Jurkat, Clone E6-1 (cell line): Measurements from ENCODE around the gene NEUROD2.
"Not testable (repeated sequence)": the region's sequence is repeated elsewhere in the genome, so short reads cannot be mapped to it uniquely, and the experiment has no call there.

ENCODE experiments used
- DNase-seq: peaks from one replicate; pipeline ENCODE4 v3.0.0-alpha.2; 2011; ENCODE audit warnings: low read depth, low spot score
- H3K4me3 ChIP-seq: 2 replicates; pipeline ENCODE4 v1.5.1; 2011; ENCODE audit warnings: mild to moderate bottlenecking, low read length, control low read depth, moderate library complexity

The NEUROD2 gene

DNA sequence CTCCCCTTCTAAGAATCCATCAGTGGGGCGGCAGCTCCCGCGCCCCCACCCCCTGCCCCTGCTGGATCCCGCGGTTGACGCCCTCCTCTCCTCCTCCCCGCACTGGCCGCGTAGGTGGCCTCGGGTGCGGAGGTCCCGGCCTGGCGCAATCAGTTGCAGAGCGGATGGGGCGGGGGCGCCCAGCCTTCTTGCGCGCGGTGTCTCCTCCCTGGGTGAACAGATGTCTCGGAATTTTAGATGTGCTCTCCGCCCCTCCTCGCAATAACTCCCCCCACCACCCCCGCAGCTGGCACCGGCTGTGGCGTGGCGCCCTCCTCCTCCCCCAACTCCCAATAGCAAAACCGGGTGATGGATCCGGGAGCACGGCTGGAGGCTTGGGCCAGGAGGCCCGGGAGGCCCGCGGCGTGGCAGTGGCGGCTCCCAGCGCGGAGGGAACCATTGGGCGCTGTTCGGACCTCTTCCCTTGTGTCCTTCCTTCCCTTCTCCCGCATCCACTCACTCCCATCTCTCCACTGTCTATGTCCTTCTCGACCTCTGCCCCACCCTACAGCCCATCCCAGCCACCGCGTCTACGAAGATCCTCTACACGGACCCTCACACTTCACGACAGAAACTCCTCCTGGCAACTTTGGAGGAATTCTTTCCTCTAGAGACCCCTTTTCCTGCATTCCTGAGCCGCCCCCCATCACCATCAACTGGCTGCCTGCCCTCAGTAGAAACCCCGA, 11.0 kb downstream of the NEUROD2 start:
- DNase-seq: no peak
- H3K4me3 ChIP-seq: no peak overlapping the region

DNA sequence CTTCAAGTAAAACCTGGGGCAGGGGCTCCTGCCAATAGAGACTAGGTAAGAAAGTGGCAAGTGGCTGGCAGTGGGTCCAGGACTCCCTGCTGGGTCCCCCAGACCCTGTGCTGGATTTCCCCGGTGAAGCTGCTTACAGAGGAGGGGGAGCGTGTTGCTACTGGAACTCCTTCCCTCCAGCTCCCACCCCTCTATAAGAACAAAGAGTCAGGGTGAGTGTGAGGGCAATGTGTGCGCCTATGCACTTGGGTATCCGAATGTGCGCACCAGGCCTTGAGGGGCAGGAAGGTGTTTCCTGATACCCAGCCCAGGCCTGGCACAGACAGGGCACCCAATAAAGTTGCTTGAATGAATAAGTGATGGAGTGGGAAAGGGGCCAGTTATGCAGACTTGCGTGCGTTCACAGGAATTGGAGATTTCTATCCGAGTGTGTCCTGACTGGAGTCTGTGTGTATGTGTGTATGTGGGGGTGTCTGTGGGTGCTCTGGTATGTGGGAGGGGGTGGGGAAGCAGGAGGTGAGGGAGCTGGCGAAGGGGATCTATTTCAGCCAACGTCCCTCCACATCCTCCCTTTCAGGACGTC, 11.7 kb downstream of the NEUROD2 start:
- H3K4me3 ChIP-seq: no peak overlapping the region
- DNase-seq: no peak

DNA sequence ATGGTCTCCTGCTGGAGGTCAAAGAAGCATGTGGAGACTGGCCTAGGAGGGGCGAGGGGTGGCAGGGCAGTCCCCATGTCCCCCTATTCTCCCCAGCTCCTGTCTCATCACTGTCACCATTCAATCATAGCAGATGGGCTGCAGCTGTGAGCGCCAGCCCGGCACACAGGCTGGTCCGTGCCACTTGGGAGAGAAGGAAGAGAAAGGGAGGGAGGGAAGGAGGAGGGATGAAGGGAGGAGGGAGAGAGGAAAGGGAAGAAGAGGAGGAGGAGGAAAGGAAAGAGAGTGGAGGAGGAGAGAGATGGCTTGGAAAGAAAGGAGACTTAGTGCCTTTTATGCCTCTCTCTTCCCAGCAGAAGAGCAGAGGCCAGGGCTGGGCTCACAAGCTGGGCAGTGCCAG, 12.4 kb downstream of the NEUROD2 start:
- H3K4me3 ChIP-seq: no peak overlapping the region
- DNase-seq: no peak

DNA sequence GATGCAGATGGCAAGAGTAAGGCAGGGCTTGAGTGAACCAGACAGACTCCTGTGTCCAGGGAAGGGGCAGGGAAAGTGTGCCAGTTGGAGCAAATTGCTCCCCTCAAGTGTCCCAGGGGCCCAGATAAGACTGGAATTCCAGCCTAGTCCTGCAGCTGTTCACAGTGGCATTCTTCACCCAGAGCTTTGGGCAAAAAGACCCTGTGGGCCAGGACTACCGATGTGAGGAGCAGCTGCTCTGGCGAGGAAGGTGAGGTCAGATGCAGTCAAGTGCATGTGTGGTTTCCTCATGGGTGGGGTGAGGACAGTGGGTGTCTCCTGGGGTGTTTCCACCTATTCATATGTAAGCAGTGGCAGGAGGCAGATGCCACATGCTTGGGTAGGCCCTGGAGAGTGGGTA, 14.3 kb downstream of the NEUROD2 start:
- no peak overlapping the region for H3K4me3 ChIP-seq
- DNase-seq: no peak

DNA sequence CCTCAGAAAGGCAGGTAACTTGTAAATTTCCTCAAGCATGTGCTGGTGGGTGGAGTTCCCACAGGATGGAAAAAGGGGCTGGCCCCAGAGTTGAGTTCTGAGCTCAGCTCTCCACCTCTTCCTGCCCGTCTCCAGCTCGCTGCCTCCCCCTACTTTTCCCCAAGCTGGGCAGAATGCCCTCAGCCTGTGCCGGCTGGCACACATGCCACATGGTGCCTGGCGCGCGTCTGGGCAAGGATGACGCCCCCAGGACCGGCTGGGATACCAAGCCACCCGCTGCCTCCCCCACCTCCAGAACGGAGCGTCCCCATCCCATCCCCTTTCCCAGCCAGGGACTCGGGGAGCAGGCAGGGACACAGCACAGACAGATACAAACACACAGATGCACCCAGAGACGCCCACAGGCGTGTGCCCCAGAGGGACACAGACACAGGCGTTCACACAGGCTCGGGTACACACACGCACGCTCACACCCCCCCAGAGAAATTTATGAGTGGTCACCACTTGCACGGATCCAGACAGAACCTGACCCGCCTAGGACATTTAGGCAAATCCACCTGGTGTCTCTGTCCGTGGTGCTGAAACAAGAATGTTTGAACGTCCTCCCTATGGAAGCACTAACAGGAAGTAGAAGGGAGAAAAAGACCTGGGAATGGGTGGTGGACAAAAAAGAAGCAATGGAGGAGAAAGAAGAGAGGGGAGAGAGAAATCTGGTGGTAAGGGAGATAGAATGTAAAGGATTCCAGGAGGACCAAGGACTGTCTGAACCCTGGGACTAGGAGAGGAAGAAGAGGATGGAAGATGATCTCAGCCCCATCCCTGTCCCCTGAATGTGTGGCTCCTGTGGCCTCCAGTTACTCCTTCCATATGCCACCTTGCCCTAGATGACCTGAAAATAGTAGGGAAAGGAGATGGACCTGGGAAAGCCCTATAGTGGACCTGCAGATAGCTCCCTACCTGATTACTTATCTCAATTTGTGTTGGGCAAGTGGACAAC, 15.5 kb downstream of the NEUROD2 start:
- peak; percentile 40 for DNase-seq
- H3K4me3 ChIP-seq: no peak overlapping the region

DNA sequence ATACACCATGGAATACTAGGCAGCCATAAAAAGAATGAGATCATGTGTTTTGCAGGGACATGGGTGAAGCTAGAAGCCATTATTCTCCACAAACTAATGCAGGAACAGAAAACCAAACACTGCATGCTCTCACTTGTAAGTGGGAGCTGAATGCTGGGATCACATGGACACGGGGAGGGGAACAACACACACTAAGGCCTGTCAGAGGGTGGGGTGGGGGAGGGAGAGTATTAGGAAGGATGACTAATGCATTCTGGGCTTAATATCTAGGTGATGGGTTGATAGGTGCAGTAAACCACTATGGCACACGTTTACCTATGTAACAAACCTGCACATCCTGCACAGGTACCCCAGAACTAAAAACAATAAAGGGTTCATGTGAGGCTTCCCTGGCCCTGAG, 17.5 kb downstream of the NEUROD2 start:
- not testable (repeated sequence) for H3K4me3 ChIP-seq, DNase-seq

DNA sequence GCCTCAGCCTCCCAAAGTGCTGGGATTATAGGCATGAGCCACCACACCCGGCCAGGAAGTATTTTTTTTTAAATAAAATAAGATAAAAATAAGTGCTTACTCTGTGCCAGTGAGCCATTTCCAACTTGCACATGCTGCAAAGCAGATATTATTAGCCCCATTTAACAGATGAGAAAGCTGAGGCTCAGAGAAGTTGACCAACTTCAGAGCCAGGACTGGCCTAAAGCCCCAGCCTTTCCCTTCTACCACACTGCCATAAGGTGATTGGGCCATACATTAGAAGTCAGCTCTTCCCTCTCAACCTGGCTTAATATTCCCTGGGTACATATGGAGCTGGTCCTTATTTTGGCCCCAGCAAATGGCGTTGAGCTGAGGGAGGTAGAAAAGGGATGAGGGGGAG, 25.1 kb downstream of the NEUROD2 start:
- no peak overlapping the region for H3K4me3 ChIP-seq
- DNase-seq: no peak

DNA sequence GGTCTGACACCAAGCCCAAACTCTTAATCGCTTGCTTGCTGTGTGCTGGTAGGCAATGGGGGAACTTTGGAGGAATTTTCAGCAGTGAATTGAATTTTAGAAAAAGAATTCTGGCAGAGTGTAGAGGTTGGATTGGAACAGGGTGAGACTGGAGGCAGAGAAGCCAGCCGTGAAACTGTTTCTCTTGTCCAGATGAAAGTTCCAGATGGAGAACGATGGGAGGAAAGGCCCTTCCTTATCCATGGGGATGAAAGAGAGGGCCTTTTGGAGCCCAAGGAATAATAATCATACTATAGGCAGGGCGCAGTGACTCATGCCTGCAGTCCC, 26.0 kb downstream of the NEUROD2 start:
- DNase-seq: no peak

DNA sequence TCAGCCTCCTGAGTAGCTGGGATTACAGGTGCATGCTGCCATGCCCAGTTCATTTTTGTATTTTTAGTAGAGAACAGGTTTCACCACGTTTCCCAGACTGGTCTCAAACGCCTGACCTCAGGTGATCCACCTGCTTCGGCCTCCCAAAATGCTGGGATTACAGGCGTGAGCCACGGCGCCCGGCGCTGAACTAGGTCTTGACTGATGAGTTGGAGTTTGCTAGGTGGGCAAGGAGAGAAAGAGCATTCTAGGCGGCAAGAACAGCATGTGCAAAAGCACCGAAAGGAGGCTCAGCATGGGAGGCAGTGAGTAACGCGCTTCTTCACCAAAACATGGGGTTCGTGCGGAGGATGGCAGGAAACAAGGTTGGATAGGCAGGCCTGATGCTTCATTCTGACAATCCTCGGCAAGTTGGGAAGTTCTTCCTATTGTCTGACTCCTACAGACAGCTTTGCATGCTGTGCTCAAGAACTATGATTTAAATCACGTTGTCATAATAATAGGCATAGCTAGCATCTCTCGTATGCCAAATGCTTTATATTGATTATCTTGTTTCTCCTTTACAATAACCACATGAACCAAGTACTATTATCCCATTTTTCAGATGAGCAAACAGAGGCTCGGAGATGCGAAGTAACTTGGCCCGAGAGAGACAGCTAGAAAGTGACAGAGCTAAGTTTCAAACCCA, 26.5 kb downstream of the NEUROD2 start:
- no peak for DNase-seq
- H3K4me3 ChIP-seq: no peak overlapping the region

More for the DNA sequence above, 26.0 kb downstream of the NEUROD2 start:
- no peak overlapping the region for H3K4me3 ChIP-seq

DNA sequence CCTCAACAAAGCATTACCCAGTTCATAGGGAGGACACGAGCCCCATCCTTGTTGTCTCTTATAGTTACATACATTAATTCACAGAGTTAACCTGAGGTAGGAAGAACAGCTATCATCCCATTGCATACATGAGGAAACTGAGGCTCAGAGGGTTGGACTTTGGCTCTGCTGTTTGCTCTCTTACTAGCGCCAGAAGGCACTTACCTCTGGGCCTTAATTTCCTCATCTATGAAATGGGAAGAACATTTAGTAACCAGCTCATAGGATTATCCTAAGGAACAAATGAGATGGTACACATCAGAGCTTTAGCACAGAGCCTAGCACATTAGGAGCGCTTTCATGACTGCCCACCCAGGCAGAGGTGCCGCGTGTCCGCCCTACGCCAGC, 27.6 kb downstream of the NEUROD2 start:
- H3K4me3 ChIP-seq: no peak overlapping the region

DNA sequence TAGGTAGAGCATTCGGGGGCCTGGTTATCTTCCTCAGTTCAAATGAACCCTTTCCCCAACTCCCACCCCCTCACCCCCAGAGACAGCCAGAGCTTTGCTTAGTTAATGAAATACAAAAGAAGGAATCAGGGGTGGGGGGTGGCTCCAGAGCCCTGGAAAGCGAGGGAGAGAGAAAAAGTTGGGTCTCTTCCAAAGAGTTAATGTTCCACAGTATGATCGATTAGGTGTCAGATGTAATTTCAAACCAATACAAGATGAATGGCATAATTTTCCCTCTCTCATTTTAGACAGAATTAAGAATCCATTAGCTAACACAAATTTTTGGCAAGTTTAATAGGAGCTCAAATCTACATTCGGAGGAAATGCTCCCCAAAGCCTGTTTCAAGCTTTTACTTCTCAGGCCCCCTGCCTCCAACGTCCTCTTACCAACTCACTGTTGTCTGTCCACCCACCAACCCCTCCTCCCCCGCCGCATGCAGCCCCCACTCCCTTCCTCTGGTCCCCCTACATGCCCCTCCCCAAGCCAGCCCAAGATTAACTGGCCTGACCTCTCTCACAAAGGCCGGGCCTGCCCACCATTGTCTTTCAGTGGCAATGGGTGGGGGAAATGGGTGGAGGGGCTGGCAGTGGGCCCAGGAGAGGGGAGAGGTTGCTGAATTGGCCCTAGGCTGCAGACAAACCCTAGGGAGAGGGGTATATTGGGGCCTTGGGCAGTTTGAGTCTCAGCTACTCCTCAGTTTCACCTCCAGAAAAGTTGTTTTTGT, 28.2 kb downstream of the NEUROD2 start:
- no peak for DNase-seq
- no peak overlapping the region for H3K4me3 ChIP-seq

More for the DNA sequence above, 27.6 kb downstream of the NEUROD2 start:
- DNase-seq: no peak

DNA sequence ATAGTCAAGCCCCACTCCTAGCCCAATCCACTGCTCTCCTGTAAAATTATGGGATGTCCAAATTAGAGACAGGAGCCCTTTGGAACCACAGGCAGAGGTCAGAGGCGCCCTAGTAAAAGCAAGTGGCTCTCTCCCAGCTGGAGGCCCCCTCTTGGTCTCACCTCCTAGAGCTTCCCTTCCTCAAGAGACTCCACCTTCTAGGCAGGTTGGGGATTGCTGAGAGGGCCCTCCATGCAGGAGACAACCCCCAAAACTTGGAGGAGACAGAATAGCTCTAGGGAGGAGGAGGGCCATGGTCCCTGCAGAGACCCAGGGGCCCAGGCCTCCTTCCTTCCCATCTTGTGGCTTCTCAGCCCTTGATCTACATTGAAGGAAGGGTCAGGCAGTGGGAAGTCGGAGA, 29.4 kb downstream of the NEUROD2 start:
- no peak for DNase-seq
- no peak overlapping the region for H3K4me3 ChIP-seq

DNA sequence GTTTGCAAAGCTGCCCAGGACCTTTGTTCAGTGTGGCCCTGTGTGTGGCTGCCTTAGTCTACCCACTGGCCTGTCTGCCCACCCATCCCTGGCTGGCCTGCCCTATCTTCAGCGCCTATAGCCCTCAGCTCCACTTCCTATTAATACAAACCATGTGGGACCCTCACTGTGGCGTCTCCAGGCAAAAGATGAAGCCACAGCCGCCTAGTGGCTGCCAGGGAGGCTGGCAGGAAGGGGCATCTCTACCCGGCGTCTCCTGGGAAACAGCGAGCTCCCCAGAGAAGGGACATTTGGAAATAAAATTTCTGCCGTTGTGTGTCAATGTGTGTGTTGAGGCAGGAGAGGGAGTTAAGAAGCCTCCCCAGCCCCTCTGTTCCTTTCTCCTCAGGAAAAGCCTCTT, 31.5 kb downstream of the NEUROD2 start:
- no peak overlapping the region for H3K4me3 ChIP-seq
- DNase-seq: peak; percentile 15

DNA sequence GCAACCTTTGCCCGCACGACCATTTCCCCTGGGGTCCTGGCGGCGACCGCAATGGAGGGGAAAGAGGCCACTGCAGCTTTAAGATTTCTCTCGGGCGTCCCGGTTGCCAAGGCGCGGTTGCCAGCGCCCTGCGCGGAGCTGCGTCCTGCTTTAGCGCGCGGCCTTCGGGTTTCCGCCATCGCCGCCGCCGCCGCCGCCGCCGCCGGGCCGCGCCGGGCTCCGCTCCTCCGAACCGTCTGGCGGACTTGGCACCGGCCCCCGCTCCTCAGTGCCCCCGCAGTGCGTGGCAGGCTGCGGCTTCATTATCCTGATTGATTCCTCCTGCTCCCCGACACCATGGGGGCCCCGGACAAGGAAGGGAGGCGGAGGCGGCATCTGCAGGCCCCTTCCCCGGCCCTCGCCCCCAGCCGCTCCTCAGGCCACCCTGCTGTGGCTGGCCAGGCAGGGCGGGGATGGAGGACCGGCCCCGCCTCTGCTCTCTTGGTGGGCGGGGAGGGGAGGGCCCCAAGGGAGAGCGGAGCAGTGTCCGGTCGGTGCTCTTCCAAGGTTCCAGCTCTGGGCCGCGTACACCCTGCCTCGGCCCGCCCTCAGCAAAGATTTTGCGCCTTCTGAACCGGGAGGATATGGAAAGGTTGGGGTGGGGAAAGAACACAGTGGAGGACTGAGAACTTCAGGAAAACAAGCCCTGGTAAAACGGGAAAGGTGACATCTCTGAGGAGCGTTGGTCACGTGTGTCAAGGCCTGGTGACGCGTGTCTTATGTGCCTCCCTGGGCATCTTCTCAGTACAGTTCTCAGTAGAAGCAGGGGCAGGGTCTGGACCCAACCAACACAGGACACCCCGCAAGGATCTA, 34.0 kb downstream of the NEUROD2 start:
- H3K4me3 ChIP-seq: peak overlapping the region; percentile 54
- peak; percentile 12 for DNase-seq

DNA sequence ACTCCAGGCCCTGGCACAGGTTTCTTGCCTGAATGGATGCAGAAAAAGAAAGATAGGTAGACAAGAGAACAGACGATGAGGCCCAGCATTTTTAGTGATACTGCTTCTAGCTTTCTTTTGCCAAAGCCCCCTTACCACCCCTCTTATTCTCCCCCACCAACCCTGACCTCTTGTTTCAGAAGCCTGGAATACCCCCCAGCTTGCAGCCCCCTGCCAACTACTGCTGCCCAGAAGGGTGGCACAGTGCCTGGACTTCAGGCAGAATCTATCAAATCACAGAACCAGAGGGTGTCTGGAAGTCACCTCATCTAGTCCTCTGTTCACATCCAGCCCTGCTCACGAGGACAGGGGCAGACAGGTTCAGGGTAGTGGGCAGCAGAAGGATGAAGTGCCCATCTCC, 35.6 kb downstream of the NEUROD2 start:
- H3K4me3 ChIP-seq: no peak overlapping the region
- DNase-seq: no peak

DNA sequence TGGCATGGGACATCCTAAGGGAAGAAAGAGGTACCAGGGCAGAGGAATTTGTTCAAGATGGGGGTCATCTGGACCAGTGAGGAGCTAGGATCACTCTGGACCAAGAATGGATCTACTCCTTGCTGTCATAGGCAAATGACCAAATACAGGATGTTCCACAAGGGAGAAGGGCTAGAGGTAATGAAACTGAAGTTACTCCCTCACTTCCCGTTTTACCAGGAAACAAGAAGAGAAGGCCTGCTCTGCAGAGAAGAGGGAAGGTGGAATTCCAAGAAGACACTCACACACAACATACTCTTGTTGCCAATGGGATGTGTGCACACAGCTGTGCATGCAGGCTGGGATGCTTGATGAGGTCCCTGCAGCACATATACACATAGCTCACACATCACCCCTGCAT, 38.6 kb downstream of the NEUROD2 start:
- DNase-seq: no peak
- no peak overlapping the region for H3K4me3 ChIP-seq

DNA sequence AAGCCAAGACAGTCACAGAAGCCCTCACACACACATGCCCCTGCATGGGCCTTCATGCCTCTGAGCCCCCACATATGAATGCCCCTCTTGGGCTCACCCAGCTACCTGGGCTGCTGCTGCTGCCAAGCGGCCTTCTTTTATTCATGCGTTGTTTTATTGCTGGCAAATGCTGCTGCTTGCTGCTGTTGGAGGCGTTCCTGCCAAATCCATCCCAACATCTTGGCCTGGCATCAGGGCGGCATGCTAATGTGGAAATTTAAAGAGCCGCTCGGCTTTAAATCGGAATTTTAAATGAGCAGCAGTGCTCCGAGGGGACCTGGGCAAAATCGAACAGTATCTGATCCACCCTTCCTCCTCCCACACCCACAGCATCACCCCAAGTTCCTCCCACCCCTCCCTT, 39.0 kb downstream of the NEUROD2 start:
- H3K4me3 ChIP-seq: no peak overlapping the region
- DNase-seq: no peak
